Fibroblast of pulmonary artery (primary cell): Measurements from ENCODE around the gene PHF5A.

Source experiments
- DNase-seq: peaks from one replicate; pipeline ENCODE4 v3.0.0-alpha.2; 2010; ENCODE audit warnings: low read depth
- H3K4me3 ChIP-seq: replicated peaks from 2 replicates; pipeline ENCODE4 v1.5.1; 2011; ENCODE audit warnings: low read depth, mild to moderate bottlenecking, control low read depth, low read length, moderate library complexity
- CTCF ChIP-seq: IDR thresholded peaks from 2 replicates; pipeline ENCODE4 v1.5.1; 2011; ENCODE audit warnings: mild to moderate bottlenecking, control low read depth, low read length, inconsistent platforms; ENCODE audit errors: missing control alignments

The PHF5A gene

GRCh38 chr22:41500303-41500702 is 31.8 kb upstream of the PHF5A start:
- TF ChIP-seq CTCF, result no peak
- no peak for DNase-seq
- no peak overlapping the region for H3K4me3 ChIP-seq

GRCh38 chr22:41499624-41500280 is 31.3 kb upstream of the PHF5A start:
- no peak for DNase-seq
- H3K4me3 ChIP-seq, result no peak overlapping the region
- no peak for TF ChIP-seq CTCF

GRCh38 chr22:41498303-41498835 is 29.9 kb upstream of the PHF5A start:
- no peak overlapping the region for H3K4me3 ChIP-seq
- DNase-seq, result no peak
- no peak for TF ChIP-seq CTCF

- no peak overlapping the region for H3K4me3 ChIP-seq
- no peak for TF ChIP-seq CTCF
- DNase-seq, result no peak
Measured at GRCh38 chr22:41491374-41492100, 23.0 kb upstream of the PHF5A start.

- DNase-seq, result no peak
- TF ChIP-seq CTCF, result no peak
- H3K4me3 ChIP-seq, result no peak overlapping the region
Measured at GRCh38 chr22:41488596-41489385, 20.3 kb upstream of the PHF5A start.

DNA sequence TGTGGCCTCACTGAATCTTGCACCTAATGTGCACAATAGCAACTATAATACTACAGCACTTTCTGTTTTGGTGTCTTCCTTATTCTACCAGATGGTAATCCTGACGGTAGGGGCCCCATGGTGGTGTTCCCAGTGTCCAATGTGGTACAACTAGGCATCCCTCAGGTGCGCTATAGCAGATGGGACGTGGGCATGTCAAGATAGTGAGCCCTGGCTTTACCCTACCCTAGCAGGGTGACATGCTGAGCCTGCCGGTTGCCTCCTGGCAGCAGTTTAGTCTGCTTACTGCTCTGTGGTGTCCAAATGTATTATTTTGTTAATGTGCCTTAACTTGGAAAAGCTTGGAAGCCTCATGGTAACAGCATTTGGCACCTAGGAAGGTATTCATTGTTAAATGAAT is 19.6 kb upstream of the PHF5A start:
- H3K4me3 ChIP-seq, result no peak overlapping the region
- DNase-seq, result no peak
- no peak for TF ChIP-seq CTCF
